Measurements from ENCODE around the gene NR2E3. TPM values are rescaled to one million over a fixed set of nuclear protein-coding genes. Genes with fewer than 3 reads are reported as not detected.
A peak's percentile ranks its signal among the peaks of the same experiment; 100 is the strongest.

The NR2E3 gene
- total RNA-seq, 2 experiments from 2014 or later = not detected

GRCh38 chr15:71781965-71782265, 28.4 kb upstream of the NR2E3 start:
- H3K27ac Mint-ChIP-seq = peak overlapping the region; percentile 82
- peaks cover 14% of the 10 kb centered on the region for H3K27me3 Mint-ChIP-seq
- CTCF ChIA-PET = interaction anchor here (0.9 to 4.8 kb wide), 11 partner anchors 11 to 446 kb away, joined by 3 to 36 read pairs (median 10); no protein-coding TSS in a partner anchor
- H3K4me3 Mint-ChIP-seq = peak overlapping the region; percentile 61
- ATAC-seq (no peak), DNase-seq (no peak)
- H3K36me3 Mint-ChIP-seq = no peaks in the 10 kb centered on the region
- H3K9me3 Mint-ChIP-seq (ENCODE audit: low read depth) = no peaks in the 10 kb centered on the region
- peaks cover 29% of the 10 kb centered on the region for H3K4me1 Mint-ChIP-seq

GRCh38 chr15:71782422-71783165, 27.8 kb upstream of the NR2E3 start:
- Mint-ChIP-seq H3K4me3 (no peak overlapping the region), H3K9me3 (ENCODE audit: low read depth) (no peaks in the 10 kb centered on the region), H3K36me3 (no peaks in the 10 kb centered on the region), H3K27me3 (peaks cover 15% of the 10 kb centered on the region), H3K4me1 (peaks cover 29% of the 10 kb centered on the region), H3K27ac (no peak overlapping the region)
- DNase-seq (no peak), ATAC-seq (no peak)
- CTCF ChIA-PET = interaction anchor here (1.0 to 4.8 kb wide), 2 partner anchors 18 to 39 kb away, joined by 3 to 36 read pairs; no protein-coding TSS in a partner anchor

- Mint-ChIP-seq H3K27ac (no peak overlapping the region), H3K36me3 (no peaks in the 10 kb centered on the region), H3K4me1 (peaks cover 34% of the 10 kb centered on the region), H3K4me3 (no peak overlapping the region), H3K9me3 (ENCODE audit: low read depth) (no peaks in the 10 kb centered on the region), H3K27me3 (peaks cover 15% of the 10 kb centered on the region)
- CTCF ChIA-PET = interaction anchor here (1.1 to 1.6 kb wide), 2 partner anchors 41 to 371 kb away, joined by 4 to 6 read pairs; no protein-coding TSS in a partner anchor
- no peak for ATAC-seq
- DNase-seq = no peak
These were observed 25.6 kb upstream of the NR2E3 start for GRCh38 chr15:71784719-71785118.

- DNase-seq (peak; percentile 4), ATAC-seq (no peak)
- Mint-ChIP-seq H3K36me3 (no peaks in the 10 kb centered on the region), H3K4me3 (no peak overlapping the region), H3K27me3 (peaks cover 15% of the 10 kb centered on the region), H3K9me3 (ENCODE audit: low read depth) (no peaks in the 10 kb centered on the region), H3K27ac (no peak overlapping the region), H3K4me1 (peaks cover 23% of the 10 kb centered on the region)
- CTCF ChIA-PET = no interaction called here
These were observed 24.4 kb upstream of the NR2E3 start for GRCh38 chr15:71785996-71786395.

- no peak for ATAC-seq
- Mint-ChIP-seq H3K27ac (no peak overlapping the region), H3K9me3 (ENCODE audit: low read depth) (no peaks in the 10 kb centered on the region), H3K27me3 (peaks cover 15% of the 10 kb centered on the region), H3K4me1 (peaks cover 21% of the 10 kb centered on the region), H3K4me3 (no peak overlapping the region), H3K36me3 (no peaks in the 10 kb centered on the region)
- CTCF ChIA-PET = interaction anchor here (1.3 kb wide), 1 partner anchor 14 kb away, joined by 5 read pairs; no protein-coding TSS in a partner anchor
- DNase-seq = no peak
These were observed 23.7 kb upstream of the NR2E3 start for GRCh38 chr15:71786673-71787072.

GRCh38 chr15:71788646-71789579, 21.4 kb upstream of the NR2E3 start:
- CTCF ChIA-PET = interaction anchor here (1.1 to 1.3 kb wide), 3 partner anchors 13 to 45 kb away, joined by 3 to 4 read pairs (median 4); no protein-coding TSS in a partner anchor

GRCh38 chr15:71789616-71790015, 20.7 kb upstream of the NR2E3 start:
- no peaks in the 10 kb centered on the region for H3K9me3 Mint-ChIP-seq (ENCODE audit: low read depth)
- peaks cover 15% of the 10 kb centered on the region for H3K4me1 Mint-ChIP-seq
- H3K27ac Mint-ChIP-seq = no peak overlapping the region
- DNase-seq (no peak), ATAC-seq (no peak)
- CTCF ChIA-PET = interaction anchor here (1.3 kb wide), 1 partner anchor 13 kb away, joined by 4 read pairs; no protein-coding TSS in a partner anchor
- H3K36me3 Mint-ChIP-seq = no peaks in the 10 kb centered on the region
- no peak overlapping the region for H3K4me3 Mint-ChIP-seq
- peaks cover 17% of the 10 kb centered on the region for H3K27me3 Mint-ChIP-seq

More at GRCh38 chr15:71788646-71789579, 21.4 kb upstream of the NR2E3 start:
- H3K4me1 Mint-ChIP-seq = peaks cover 15% of the 10 kb centered on the region
- H3K9me3 Mint-ChIP-seq (ENCODE audit: low read depth) = no peaks in the 10 kb centered on the region
- no peaks in the 10 kb centered on the region for H3K36me3 Mint-ChIP-seq
- H3K27ac Mint-ChIP-seq = no peak overlapping the region
- no peak for ATAC-seq
- H3K27me3 Mint-ChIP-seq = peaks cover 17% of the 10 kb centered on the region
- DNase-seq = no peak
- H3K4me3 Mint-ChIP-seq = no peak overlapping the region

- H3K9me3 Mint-ChIP-seq (ENCODE audit: low read depth) = no peaks in the 10 kb centered on the region
- no peaks in the 10 kb centered on the region for H3K36me3 Mint-ChIP-seq
- peaks cover 15% of the 10 kb centered on the region for H3K4me1 Mint-ChIP-seq
- ATAC-seq (no peak), DNase-seq (no peak)
- CTCF ChIA-PET = interaction anchor here (1.3 to 1.8 kb wide), 2 partner anchors 12 to 46 kb away, joined by 4 read pairs; no protein-coding TSS in a partner anchor
- H3K4me3 Mint-ChIP-seq = no peak overlapping the region
- peaks cover 14% of the 10 kb centered on the region for H3K27me3 Mint-ChIP-seq
- H3K27ac Mint-ChIP-seq = no peak overlapping the region
These were observed 20.3 kb upstream of the NR2E3 start for GRCh38 chr15:71790081-71790480.

GRCh38 chr15:71791975-71792374, 18.4 kb upstream of the NR2E3 start:
- Mint-ChIP-seq H3K4me3 (no peak overlapping the region), H3K27me3 (peaks cover 6% of the 10 kb centered on the region), H3K36me3 (no peaks in the 10 kb centered on the region), H3K9me3 (ENCODE audit: low read depth) (no peaks in the 10 kb centered on the region), H3K27ac (no peak overlapping the region), H3K4me1 (peaks cover 13% of the 10 kb centered on the region)
- DNase-seq (no peak), ATAC-seq (no peak)
- CTCF ChIA-PET = interaction anchor here (1.0 to 1.8 kb wide), 2 partner anchors 10 to 48 kb away, joined by 3 to 4 read pairs; no protein-coding TSS in a partner anchor

GRCh38 chr15:71792521-71792920, 17.8 kb upstream of the NR2E3 start:
- peaks cover 13% of the 10 kb centered on the region for H3K4me1 Mint-ChIP-seq
- H3K9me3 Mint-ChIP-seq (ENCODE audit: low read depth) = no peaks in the 10 kb centered on the region
- no peak overlapping the region for H3K4me3 Mint-ChIP-seq
- CTCF ChIA-PET = interaction anchor here (1.0 kb wide), 1 partner anchor 9 kb away, joined by 3 read pairs; no protein-coding TSS in a partner anchor
- no peak overlapping the region for H3K27ac Mint-ChIP-seq
- H3K36me3 Mint-ChIP-seq = no peaks in the 10 kb centered on the region
- ATAC-seq = no peak
- peaks cover 4% of the 10 kb centered on the region for H3K27me3 Mint-ChIP-seq
- DNase-seq = no peak

GRCh38 chr15:71798641-71799040, 11.7 kb upstream of the NR2E3 start:
- no peaks in the 10 kb centered on the region for H3K9me3 Mint-ChIP-seq (ENCODE audit: low read depth)
- no peak overlapping the region for H3K27ac Mint-ChIP-seq
- H3K4me1 Mint-ChIP-seq = peaks cover 1% of the 10 kb centered on the region
- ATAC-seq (no peak), DNase-seq (no peak)
- H3K36me3 Mint-ChIP-seq = no peaks in the 10 kb centered on the region
- CTCF ChIA-PET = interaction anchor here (0.7 to 1.9 kb wide), 4 partner anchors 15 to 274 kb away, joined by 3 to 8 read pairs (median 6); no protein-coding TSS in a partner anchor
- peaks cover 18% of the 10 kb centered on the region for H3K27me3 Mint-ChIP-seq
- no peak overlapping the region for H3K4me3 Mint-ChIP-seq

- peaks cover 18% of the 10 kb centered on the region for H3K27me3 Mint-ChIP-seq
- H3K9me3 Mint-ChIP-seq (ENCODE audit: low read depth) = no peaks in the 10 kb centered on the region
- H3K4me1 Mint-ChIP-seq = peaks cover 1% of the 10 kb centered on the region
- CTCF ChIA-PET = interaction anchor here (1.0 to 5.0 kb wide), 8 partner anchors 13 to 399 kb away, joined by 3 to 35 read pairs (median 6); no protein-coding TSS in a partner anchor
- no peak for DNase-seq
- no peak overlapping the region for H3K4me3 Mint-ChIP-seq
- ATAC-seq = no peak
- H3K36me3 Mint-ChIP-seq = no peaks in the 10 kb centered on the region
- no peak overlapping the region for H3K27ac Mint-ChIP-seq
These were observed 10.2 kb upstream of the NR2E3 start for GRCh38 chr15:71800190-71800589.

Measured in activated CD8-positive, alpha-beta memory T cell treated with anti-CD3 and anti-CD28 coated beads, Interleukin-2, amount 10 ng/mL, durations not matched to agents 7 days and 5 days (primary cell).